RCC 7860 (cell line): Measurements from ENCODE around the gene AGER.
"Not testable (repeated sequence)": the region's sequence is repeated elsewhere in the genome, so short reads cannot be mapped to it uniquely, and the experiment has no call there.

Experiments
- DNase-seq: peaks from one replicate; pipeline ENCODE4 v3.0.0-alpha.2; 2015; ENCODE audit warnings: low spot score
- FAIRE-seq: peaks from 2 replicates; lab custom pipeline; 2012; peaks lifted over from hg19 to GRCh38; lab: Jason Lieb, UNC

Gene AGER

DNA sequence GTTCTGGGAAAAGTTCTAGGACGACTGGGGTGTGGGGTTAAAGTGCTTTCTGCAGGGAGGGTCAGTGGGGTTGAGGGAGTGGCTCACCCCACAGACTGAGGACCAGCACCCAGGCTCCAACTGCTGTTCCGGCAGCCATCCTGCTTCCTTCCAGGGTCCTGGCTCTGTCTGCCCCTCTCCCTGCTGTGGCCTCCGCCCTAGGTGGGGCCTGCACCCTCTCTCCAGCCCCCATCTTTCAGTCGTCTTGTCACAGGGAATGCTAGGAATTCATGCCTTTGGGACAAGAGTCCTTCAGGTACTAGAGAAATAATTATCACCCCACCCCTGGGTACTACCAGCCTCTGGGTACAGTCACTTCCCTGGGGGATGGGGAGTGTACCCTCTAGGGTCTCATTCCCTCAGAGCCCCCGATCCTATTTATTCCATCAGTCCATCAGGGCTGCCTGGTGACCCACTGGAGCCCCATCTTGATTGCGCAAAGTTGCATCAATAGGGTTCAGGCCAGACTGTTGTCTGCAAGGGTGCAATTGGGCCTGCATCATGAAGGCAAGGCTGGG, at the start of gene AGER:
Gene AGER (minus strand): TSS at position 170 of the 557 bp plus-strand sequence. CDS start 31 bp downstream, at position 139.
- FAIRE-seq (no peak), DNase-seq (no peak)

DNA sequence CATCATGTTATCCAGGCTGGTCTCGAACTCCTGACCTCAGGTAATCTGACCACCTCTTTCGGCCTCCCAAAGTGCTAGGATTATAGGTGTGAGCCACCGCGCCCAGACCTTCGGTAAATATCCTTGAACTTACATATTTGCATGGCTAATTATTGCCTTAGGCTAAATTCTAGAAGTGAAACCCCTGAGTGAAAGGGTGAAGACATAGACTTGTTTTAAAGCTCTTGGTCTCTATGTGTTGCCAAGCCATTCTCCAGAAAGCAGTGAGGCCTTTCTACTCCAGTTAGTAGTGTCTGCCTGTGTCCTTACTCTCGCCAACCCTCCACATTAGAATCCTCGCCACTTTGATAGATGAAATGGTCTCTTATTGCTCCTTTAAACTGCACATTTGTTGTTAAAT, 42.4 kb upstream of the AGER start:
- DNase-seq = no peak
- no peak for FAIRE-seq

DNA sequence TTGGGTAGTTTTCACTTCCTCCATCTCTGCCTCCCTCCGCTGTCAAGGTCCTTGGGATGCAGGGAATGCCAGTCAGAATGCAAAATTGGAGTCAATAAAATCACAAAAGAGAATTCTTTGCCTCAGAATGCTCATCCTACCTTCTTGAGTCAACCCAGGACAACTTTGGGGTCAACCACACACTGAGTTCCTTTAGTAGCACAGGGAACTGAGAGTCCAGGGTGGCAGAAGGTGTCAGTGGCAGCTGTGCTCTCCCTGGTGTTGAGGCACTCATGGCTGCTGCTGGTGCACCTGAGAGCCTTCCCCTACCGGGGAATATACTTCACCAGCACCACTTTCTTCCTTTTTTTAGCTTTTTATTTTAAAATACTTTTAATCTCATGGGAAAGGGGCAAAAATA, 40.6 kb upstream of the AGER start:
- DNase-seq (no peak), FAIRE-seq (no peak)

DNA sequence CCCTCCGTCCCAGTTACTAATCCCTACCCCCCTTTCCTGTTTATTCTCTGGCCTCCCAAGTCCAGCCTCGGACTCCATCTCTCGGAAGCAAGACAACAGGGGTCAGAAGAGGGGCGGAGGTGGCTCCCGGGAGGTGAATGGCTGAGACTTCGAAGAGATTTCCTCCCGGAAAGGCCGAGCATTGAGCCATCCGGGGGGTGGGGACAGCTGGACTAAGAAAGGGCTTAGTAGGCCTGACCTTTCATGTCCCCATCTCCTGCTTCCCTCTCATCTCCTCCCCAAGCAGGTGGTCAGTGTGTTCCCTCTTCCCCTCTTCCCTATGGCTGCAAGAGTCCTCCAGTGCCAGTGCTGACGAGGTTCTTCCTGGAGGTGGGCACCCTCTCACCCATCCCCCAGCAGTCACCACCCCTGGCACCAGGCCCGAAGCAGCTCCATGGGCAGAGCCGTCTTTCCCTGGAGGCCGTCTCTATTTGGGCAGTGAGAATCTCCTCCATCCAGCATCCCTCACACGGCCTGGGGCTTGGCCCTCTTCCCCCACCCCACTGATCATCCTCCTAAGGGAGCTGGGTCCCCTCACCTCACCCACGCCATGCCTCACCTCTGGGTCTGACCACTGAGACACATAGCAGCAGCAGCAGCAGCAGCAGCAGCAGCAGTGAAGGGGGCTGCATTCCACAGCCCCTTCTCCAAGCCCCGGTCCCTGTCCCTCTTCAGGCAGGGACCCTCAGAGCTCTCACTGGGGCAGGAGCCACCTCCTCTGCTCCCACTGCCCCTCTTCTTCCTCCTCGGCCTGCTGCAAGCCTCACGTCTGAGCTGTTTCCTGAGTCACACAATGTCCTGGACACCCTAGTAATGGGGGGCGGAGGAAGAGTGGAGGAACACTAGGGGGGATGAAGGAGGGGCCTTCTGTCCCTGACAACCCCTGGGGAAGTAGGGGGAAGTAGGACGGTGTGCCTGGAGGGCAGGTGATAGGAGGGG, 39.5 kb upstream of the AGER start, which contains the start of gene NOTCH4:
Gene NOTCH4 (minus strand): TSS at position 810 of the 978 bp plus-strand sequence. CDS start 139 bp downstream, at position 671.
- no peak for DNase-seq
- FAIRE-seq = no peak

DNA sequence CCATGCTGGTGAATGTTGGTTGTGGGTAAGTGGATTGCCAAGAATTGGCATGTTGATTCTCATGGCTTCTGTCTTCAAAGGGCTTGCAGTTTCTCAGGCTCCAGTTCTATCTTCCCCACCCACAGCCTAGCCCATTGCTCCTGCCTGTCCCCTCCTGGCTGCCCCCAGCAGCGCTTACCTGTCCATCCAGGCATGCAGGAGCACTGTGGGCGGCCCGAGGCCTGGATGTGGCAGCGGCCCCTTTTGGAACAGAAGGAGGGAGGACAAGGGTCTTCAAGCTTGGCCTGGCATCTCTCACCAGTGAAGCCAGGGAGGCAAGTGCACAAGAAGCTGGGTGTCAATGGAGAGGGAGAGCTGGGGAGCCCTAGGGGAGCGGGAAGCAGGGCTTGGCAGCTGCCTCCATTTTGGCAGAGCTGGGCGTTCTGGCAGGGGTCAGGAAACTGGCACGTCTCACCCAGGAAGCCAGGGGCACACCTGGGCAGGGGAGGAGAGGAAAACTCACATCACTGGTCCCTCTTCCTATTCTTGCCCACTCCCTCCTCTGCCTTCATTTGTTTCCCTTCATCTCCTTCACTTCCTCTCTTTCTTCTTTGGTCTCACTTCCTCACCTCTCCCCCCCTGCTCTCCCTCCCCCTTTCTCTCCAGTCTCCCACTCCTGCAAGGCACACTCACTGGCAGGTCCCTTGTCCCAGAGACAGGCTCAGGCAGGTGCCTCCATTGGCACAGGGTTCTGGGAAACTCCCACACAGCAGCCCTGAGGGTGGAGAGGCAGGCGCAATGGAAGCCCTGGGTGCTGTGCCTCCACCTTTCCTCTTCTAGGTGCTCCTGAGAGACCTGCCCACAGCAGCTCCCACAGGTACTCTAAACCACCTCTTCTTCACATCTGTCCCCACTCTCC, 38.5 kb upstream of the AGER start:
- FAIRE-seq (no peak), DNase-seq (no peak)

DNA sequence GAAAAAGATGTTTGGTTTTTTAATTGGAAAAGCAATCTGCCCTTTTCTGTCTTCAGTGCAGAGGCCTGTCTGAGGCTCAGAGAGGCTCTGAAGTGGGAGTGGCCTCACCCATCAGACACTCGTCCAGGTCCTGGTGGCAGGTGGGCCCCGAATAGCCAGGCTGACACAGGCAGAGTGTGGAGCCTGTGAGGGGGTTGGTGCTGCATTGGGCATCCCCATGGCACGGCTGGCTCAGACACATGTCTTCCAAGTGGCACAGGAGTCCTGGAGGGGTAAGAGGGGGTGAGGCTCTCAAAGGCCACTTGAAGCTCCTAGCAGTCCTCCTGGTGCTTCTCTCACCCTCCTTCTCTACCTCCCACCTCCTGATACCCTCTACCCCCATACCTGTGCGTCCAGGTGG, 36.0 kb upstream of the AGER start:
- no peak for FAIRE-seq
- DNase-seq = no peak

DNA sequence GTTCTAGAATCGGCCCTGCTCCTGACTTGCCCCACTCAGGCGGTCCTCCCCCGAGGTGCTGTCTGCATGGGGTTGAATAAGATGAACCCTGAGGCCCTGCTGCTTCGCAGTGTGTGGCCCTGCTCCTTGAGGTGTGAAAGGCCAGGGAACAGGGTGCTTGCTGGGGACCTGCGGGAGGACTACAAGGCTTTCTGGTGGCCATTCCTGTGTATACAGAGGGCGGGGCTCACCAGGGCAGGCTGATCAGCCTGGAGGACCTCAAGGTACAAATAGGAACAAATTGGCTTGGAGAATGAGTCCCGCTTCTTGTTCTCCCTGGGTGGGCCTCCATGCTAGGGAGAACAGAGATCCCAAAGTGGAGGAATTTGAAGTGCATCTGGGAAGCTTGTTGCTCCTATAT, 34.1 kb upstream of the AGER start:
- FAIRE-seq (no peak), DNase-seq (no peak)

DNA sequence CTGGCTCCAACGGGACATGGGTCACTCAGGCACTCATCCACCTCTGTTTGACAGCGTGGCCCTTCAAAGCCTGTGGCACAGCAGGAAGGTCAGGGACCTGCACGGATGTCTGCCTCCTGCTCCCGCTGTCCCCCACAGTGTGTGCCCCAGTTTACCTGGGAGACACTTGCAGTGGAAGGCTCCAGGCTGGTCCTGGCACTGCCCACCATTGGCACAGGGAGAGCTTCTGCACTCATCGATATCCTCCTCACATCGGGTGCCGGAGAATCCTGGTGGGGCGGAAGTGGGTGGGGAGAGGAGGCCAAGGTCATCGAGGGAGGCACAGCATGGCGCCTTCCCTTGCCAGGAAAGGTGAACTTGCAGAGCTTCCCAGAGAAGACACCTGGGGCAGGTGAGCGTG, 32.9 kb upstream of the AGER start:
- DNase-seq = no peak
- FAIRE-seq = no peak

DNA sequence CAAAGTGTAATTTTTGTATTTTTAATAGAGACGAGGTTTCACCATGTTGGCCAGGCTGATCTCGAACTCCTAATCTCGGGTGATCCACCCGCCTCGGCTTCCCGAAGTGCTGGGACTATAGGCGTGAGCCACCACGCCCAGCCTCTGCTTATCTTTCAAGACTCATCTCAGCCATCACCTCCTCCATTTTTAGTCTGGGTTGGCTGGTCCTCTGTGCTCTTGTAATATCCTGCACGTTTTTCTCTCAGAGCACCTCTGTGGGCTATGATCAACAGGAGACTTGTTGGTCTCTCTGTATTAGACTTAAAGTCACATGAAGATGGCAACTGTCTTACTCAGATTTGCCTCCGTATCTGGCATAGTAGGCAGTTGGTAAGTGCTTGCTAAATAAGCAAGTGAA, 32.2 kb upstream of the AGER start:
- FAIRE-seq = no peak
- DNase-seq = no peak

DNA sequence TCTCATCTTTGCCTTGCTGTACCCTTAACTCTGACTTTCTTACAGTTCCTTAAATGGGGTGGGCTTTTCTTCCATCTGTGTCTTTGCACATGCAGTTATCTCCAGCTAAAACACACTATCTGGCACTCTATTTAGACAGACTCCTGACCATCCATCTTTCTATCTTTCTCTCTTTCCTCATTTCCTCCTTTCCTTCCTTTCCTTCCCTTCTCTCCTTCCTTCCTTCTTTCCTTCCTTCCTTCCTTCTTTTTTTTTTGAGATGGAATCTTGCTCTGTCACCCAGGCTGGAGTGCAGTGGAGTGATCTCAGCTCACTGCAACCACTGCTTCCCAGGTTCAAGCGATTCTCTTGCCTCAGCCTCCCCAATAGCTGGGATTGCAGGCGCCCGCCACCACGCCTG, 31.6 kb upstream of the AGER start:
- FAIRE-seq (no peak), DNase-seq (no peak)

DNA sequence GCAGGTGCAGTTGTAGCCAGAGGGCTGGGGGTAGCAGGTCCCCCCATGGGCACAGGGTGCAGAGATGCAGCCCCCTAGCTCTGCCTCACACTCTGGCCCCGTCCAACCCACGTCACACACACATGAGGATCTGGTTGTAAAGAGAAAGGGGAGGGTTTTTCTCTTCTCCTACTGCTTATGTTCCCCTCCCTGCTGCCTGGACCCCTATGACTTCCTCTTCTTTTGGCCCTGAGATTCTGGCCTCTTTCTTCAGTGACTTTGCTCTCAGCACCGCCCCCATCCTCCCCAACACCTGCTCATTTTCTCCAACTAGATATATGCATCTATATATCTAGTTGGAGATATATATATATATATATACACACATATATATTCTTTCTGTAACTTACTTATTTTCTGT, 30.1 kb upstream of the AGER start:
- FAIRE-seq (no peak), DNase-seq (no peak)

DNA sequence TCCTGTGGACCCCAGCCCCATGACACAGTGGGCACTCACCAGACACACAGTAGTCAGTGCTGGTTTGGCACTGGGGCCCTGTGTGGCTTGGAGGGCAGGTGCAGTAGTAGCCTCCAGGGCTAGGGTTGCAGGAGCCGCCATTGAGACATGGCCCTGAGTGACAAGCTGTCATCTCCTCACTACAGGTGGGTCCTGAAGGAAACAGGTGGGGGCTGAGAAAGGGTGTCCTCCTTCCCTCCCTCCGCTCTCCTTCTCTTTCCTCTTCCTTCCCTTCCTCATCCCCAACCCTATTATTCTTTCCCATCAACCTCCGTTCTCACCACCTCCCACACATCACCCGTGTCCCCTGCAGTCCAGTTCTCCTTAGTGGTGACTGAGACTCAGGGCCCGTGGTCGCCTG, 29.6 kb upstream of the AGER start:
- FAIRE-seq (no peak), DNase-seq (no peak)

DNA sequence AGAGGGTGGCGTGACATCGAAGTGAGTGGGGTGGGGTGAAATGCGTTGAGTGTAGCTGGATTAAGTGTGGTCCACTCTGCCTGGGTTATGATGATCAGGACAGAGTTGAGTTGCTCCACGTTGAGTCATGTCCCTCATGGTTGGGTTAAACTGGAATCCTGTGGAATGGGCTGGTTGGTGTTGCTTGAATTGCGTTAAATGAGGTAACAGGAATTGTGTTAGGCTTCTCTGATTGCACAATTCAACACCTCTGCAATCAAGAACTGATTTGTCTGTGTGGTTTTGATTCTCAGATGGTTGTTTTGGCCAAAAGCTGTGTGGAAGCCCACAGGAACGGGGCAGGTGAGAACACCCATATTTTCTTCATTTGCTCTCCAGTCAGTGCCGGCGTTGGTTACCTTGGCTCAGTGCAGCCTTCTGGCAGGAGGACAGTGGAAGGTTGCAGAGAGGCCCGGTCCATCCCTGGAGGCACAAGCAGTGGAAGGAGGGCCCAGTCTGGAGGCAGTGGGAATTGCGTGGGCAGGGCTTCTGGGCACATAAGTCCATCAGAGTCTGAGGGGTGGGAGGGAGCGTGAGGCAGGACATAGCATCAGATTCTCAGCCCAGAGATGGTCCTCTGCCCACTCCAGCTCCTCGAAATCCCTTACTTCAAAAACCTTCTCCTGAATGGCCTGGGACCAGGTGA, 28.2 kb upstream of the AGER start:
- FAIRE-seq (no peak), DNase-seq (no peak)

DNA sequence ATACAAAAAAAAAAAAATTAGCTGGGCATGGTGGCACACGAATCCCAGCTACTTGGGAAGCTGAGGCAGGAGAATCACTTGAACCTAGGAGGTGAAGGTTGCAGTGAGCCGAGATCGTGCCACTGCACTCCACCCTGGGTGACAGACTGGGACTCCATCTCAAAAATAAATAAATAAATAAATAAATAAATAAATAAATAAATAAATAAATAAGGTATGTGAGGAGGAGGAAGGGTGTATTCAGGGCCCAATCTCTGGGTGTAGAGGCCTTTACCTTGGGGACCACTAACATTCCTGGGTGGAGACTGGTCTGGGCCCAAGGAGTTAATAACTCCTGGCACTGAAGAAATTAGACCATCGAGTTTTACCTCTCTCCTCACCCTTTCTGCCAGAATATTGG, 27.4 kb upstream of the AGER start:
- not testable (repeated sequence) for FAIRE-seq, DNase-seq

DNA sequence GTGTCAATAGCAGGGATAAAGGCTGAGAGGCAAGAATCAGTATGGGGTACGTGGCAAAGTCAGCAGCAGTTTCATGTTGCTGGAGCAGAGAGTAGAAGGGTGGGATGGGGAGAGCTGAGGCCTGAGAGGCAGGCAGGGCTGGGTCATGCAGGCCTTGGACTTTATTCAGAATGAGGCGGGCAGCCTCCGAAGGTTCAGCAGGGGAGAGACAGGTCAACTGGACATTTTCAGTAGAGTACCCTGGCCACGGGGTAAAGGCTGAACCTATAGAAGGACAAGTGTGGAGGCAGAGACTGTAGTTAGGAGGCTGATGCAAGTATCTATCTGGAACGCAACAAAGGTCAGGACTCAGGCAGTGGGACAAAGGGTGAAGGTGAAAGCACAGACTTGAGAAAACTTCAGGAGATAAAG, 26.1 kb upstream of the AGER start:
- FAIRE-seq (no peak), DNase-seq (no peak)

DNA sequence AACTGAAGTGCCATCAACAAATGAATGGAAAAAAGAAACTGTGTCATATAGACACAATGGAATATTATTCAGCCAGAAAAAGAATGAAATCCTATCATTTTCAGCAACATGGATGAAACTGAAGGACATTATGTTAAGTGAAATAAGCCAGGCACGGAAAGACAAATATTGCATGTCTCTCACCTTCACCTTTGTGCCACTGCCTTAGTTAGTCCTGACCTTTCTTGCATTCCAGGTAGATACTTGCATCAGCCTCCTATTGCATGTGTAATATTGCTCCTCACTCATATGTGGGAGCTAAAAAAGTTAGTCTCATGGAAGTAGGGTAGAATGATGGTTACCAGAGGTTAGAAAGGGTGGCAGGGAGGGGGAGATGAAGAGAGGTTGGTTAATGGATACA, 24.9 kb upstream of the AGER start:
- DNase-seq = no peak

DNA sequence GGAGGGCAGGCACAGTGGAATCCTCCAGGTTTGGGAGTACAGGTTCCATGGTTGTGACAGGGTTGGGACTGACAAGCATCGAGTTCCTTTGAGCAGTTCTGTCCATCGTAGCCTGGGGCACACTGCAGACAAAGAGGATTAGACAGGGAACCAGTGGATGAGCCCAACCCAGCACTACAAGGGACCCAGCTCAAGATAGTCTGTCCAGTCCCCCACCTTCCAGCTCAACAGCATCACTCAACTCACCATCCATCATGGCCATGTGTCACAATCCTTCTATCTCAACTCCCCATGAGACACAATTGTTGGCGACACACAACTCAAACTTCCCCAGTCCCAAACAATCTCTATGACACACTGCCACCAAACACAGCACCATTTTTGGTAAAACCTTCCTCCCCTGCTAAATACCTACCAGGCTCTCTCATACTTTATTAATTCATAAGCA, 20.2 kb upstream of the AGER start:
- DNase-seq (no peak), FAIRE-seq (no peak)

More for the DNA sequence above, 24.9 kb upstream of the AGER start:
- no peak for FAIRE-seq

DNA sequence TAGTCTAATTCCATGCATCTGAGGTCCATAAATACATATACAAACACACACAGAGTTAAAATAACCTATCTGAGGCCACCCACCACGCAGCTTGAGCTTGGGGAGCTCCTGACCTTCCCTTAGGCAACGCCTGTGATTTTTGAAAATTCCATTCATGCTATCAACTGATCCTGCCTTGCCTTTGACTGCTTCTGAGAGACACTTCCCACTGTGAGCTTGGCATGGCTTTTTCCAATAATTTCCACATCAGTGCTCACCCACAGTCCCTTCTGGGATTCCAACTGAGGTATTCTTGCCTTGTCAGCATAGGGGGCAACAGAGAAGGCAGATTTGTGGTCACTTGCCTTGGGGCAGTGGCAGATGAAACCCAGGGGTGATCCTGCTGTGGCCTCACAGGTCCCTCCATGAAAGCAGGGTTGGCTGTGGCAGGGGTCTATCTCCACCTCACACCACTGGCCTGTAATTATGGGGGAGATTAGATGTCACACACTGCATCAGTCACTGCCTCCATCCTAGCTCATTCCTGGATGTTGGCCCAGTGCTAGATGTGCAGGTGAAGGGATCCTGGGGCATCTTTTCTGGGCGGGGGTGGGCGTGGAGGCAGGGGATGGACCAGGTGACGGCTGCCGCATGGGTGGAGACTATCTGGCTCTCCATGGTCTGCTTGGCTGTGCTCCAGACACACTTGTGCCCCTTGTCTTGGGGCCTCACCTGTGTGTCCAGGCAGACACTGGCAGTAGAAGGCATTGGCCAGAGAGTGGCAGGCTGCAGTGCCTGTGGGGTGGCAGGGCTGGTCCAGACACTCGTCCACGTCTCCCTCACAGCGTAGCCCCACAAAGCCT, 19.6 kb upstream of the AGER start:
- DNase-seq = no peak
- FAIRE-seq = no peak

DNA sequence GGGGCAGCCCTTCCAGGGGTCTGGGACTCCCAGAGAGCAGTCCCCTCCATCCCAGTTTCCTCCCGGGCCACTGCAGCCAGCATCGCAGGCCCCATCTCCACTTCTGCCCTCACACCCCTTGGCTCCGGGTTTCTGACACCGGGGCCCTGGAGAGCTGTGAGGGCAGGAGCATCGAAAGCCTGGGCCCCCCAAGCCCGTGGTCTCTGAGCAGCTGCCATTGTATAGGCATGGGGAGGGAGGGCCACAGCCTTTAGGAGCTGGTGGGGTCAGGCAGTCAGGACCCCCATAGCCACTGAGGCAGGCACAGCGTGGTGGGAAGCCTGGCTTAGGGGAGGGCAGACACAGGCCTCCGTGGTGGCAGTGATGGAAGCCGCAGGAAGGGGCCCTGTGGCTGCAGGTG, 18.1 kb upstream of the AGER start:
- no peak for FAIRE-seq
- DNase-seq = no peak
